CD14-positive monocyte (primary cell): Measurements from ENCODE around the gene KCNJ16. TPM values are rescaled to one million over a fixed set of nuclear protein-coding genes. Genes with fewer than 3 reads are reported as not detected.

Experiments
- DNase-seq, 3 donors: peaks; one replicate each; pipeline ENCODE4 v3.0.0-alpha.2; 2011 to 2022
- H2AFZ ChIP-seq: 2 replicates; pipeline ENCODE4 v1.6.0; 2012; ENCODE audit warnings: mild to moderate bottlenecking, low read depth, low read length, inconsistent platforms; ENCODE audit not compliant: insufficient read depth, poor library complexity, severe bottlenecking
- H3K27ac ChIP-seq, 2 donors: 1 replicate in 1 of 2; 2 replicates in 1 of 2; pipeline ENCODE4 v1.5.1; 2012 to 2013; ENCODE audit warnings: low read length in 2 of 2, control low read depth in 1 of 2, inconsistent platforms in 1 of 2, low read depth in 1 of 2, mild to moderate bottlenecking in 1 of 2
- H3K27me3 ChIP-seq, 2 donors: one replicate each; pipeline versions ENCODE4 v1.6.0 to v1.6.1; 2011 to 2013; ENCODE audit warnings: low read length in 2 of 2; ENCODE audit not compliant: control insufficient read depth in 2 of 2, insufficient read depth in 2 of 2
- H3K36me3 ChIP-seq, 2 donors: replicated peaks in 1 of 2; 1 replicate in 1 of 2; 2 replicates in 1 of 2; pipeline versions ENCODE4 v1.5.1 to v1.6.1; 2012 to 2013; ENCODE audit warnings: low read length in 2 of 2, control low read depth in 1 of 2, inconsistent platforms in 1 of 2, mild to moderate bottlenecking in 1 of 2; ENCODE audit not compliant: insufficient read depth in 2 of 2, control insufficient read depth in 1 of 2
- H3K4me1 ChIP-seq, 2 donors: 1 replicate in 1 of 2; 2 replicates in 1 of 2; pipeline versions ENCODE4 v1.5.1 to v1.6.1; 2012 to 2013; ENCODE audit warnings: low read length in 2 of 2, control low read depth in 1 of 2, inconsistent platforms in 1 of 2, mild to moderate bottlenecking in 1 of 2, moderate library complexity in 1 of 2; ENCODE audit not compliant: insufficient read depth in 2 of 2, control insufficient read depth in 1 of 2
- H3K4me2 ChIP-seq: replicated peaks from 2 replicates; pipeline ENCODE3; 2012; ENCODE audit warnings: low read length, moderate library complexity, mild to moderate bottlenecking; ENCODE audit not compliant: poor library complexity, severe bottlenecking; ENCODE audit errors: extremely low read depth
- H3K4me3 ChIP-seq, 3 experiments: fragments of 200-600 bp in 1 of 3; sonication (generic) in 1 of 3; replicated peaks in 1 of 3; 1 replicate in 2 of 3; 2 replicates in 1 of 3; pipeline ENCODE4 v1.5.1; 2011 to 2013; ENCODE audit warnings: low read length in 3 of 3, mild to moderate bottlenecking in 3 of 3, control low read depth in 2 of 3, low read depth in 2 of 3, inconsistent platforms in 1 of 3, moderate library complexity in 1 of 3
- H3K79me2 ChIP-seq: 2 replicates; pipeline ENCODE4 v1.6.0; 2012; ENCODE audit warnings: mild to moderate bottlenecking, control low read depth, inconsistent platforms, low read length, moderate library complexity; ENCODE audit not compliant: insufficient read depth
- H3K9ac ChIP-seq: 2 replicates; pipeline ENCODE4 v1.6.0; 2017; ENCODE audit warnings: low read length, mild to moderate bottlenecking; ENCODE audit not compliant: insufficient read depth, poor library complexity, severe bottlenecking
- H3K9me3 ChIP-seq, 2 donors: replicated peaks in 1 of 2; 1 replicate in 1 of 2; 2 replicates in 1 of 2; pipeline versions ENCODE4 v1.5.1 to v1.6.1; 2012 to 2013; ENCODE audit warnings: low read length in 2 of 2, control low read depth in 1 of 2; ENCODE audit not compliant: control insufficient read depth in 1 of 2, insufficient read depth in 1 of 2
- H4K20me1 ChIP-seq: 2 replicates; pipeline ENCODE4 v1.6.0; 2012; ENCODE audit warnings: mild to moderate bottlenecking, low read length, control low read depth, moderate library complexity; ENCODE audit not compliant: insufficient read depth
- H3K27ac Mint-ChIP-seq, 7 donors: one replicate each; pipeline ENCODE4 v1.8.0; 2020; ENCODE audit warnings: mild to moderate bottlenecking in 7 of 7, mixed read lengths in 7 of 7, moderate library complexity in 6 of 7, inconsistent platforms in 2 of 7
- H3K27me3 Mint-ChIP-seq, 3 donors: one replicate each; pipeline ENCODE4 v1.8.0; 2021 to 2022; ENCODE audit warnings: low read depth in 3 of 3, mild to moderate bottlenecking in 3 of 3, mixed read lengths in 3 of 3, moderate library complexity in 3 of 3, inconsistent platforms in 1 of 3
- H3K36me3 Mint-ChIP-seq, 2 donors: one replicate each; pipeline ENCODE4 v1.8.0; 2020; ENCODE audit warnings: mixed read lengths in 2 of 2, inconsistent platforms in 1 of 2, mild to moderate bottlenecking in 1 of 2
- H3K4me1 Mint-ChIP-seq: one replicate; pipeline ENCODE4 v1.8.0; 2020; ENCODE audit warnings: mild to moderate bottlenecking, mixed read lengths
- H3K4me3 Mint-ChIP-seq, 2 donors: one replicate each; pipeline ENCODE4 v1.8.0; 2020; ENCODE audit warnings: mild to moderate bottlenecking in 2 of 2, mixed read lengths in 2 of 2, moderate library complexity in 1 of 2
- H3K9me3 Mint-ChIP-seq, 7 donors: one replicate each; pipeline ENCODE4 v1.8.0; 2020 to 2022; ENCODE audit warnings: mixed read lengths in 7 of 7, mild to moderate bottlenecking in 6 of 7, moderate library complexity in 6 of 7, inconsistent platforms in 2 of 7
- CTCF ChIP-seq: fragments of 200-600 bp; IDR thresholded peaks from one replicate; pipeline ENCODE4 v1.8.0; 2022; ENCODE audit warnings: antibody characterized with exemption, mild to moderate bottlenecking
- WGBS: methylation state at CpG from one replicate; pipeline ENCODE4 v1.1.5; 2013; ENCODE audit warnings: missing lambda C conversion rate; ENCODE audit not compliant: insufficient coverage; 5-methylcytosine and 5-hydroxymethylcytosine counted together
- intact Hi-C, 2 donors: fragments of 100-400 bp; cut with micrococcal nuclease; formaldehyde crosslinking; loops; one replicate each; pipeline versions ENCODE4 v1.15.0 to v1.15.1; 2023
- polyA plus RNA-seq, 3 donors: library from polyadenylated mRNA; depleted of rRNA in 1 of 3; unstranded in 2 of 3; stranded (reverse) in 1 of 3; fragments of 300-500 nt in 2 of 3; fragments of >200 nt in 1 of 3; fragmentation: Illumina TruSeq in 2 of 3; gene quantifications; 1 replicate in 2 of 3; 2 replicates in 1 of 3; pipeline ENCODE4 v1.2.3, GENCODE V29; 2012 to 2021

KCNJ16 gene
- polyA plus RNA-seq, 3 donors: not detected

DNA sequence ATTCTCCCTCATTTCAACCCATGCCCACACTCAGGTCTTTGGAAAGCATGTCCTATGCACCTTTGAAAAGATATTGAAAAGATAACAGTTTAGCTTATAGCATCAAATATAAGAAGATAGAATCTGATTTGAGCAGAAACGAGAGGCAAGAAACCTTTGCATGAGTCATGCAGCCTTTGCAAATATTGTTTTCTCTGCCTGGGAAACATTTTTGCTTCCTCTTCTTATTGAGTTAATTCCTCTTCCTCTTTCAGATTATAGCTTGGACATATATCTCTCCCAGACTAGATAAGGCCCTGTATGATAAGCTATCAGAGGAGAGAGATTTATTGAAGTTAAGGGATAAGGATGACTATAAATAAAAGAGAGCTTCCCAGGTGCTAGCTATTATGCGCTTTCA lies 48.2 kb downstream of the KCNJ16 start:
- no peak for TF ChIP-seq CTCF
- Histone ChIP-seq H3K79me2 (no peaks in the 10 kb centered on the region), H2AFZ (no peak overlapping the region), H3K27ac (peak overlapping the region; percentile 66 to 87), H3K27me3 (no peaks in the 10 kb centered on the region), H3K9me3 (no peaks in the 10 kb centered on the region), H4K20me1 (no peaks in the 10 kb centered on the region), H3K36me3 (no peaks in the 10 kb centered on the region), H3K9ac (peak overlapping the region; percentile 23), H3K4me1 (peaks cover 59 to 60% of the 10 kb centered on the region in 2 donors), H3K4me2 (peak overlapping the region; percentile 50), H3K4me3 (peak overlapping the region in 1 of 3 experiments; percentile 49)
- H3K36me3 Mint-ChIP-seq: peaks cover 0 to 4% of the 10 kb centered on the region in 2 donors
- peaks cover 0 to 3% (median 0%) of the 10 kb centered on the region in 7 donors for H3K9me3 Mint-ChIP-seq
- peaks cover 0 to 4% (median 0%) of the 10 kb centered on the region in 3 donors for H3K27me3 Mint-ChIP-seq
- DNase-seq: peak; percentile 59 to 86 (median 83)
- peak overlapping the region; percentile 84 to 95 (median 91) for H3K27ac Mint-ChIP-seq
- H3K4me1 Mint-ChIP-seq: peaks cover 56% of the 10 kb centered on the region
- WGBS: no CpG with 5 or more reads among the region's 2 CpGs
- intact Hi-C loops: no loop called here
- H3K4me3 Mint-ChIP-seq: peak overlapping the region in 1 of 2 donors; percentile 75

DNA sequence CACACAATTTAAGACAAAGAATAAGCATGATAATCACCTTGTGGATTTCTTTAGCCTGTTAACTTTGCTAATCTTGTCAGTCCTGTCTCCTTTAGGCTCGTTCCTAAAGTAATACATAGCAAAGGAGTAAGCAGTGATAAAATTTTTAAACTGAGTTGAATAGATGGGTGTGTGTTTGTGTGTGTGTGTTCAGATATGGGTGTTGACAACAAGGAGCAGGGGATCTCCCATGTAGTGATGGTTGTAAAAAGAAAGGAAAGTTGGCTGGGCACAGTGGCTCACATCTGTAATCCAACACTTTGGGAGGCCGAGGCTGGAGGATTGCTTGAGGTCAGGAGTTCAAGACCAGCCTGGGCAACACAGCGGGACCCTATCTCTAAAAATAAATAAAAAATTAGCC lies 49.7 kb downstream of the KCNJ16 start:
- peaks cover 3 to 10% (median 6%) of the 10 kb centered on the region in 7 donors for H3K9me3 Mint-ChIP-seq
- Histone ChIP-seq H3K4me3 (no peak overlapping the region), H2AFZ (peak overlapping the region; percentile 27), H4K20me1 (no peaks in the 10 kb centered on the region), H3K4me2 (no peak overlapping the region), H3K36me3 (no peaks in the 10 kb centered on the region), H3K9me3 (peaks cover 5% of the 10 kb centered on the region in 2 donors), H3K79me2 (no peaks in the 10 kb centered on the region), H3K27me3 (no peaks in the 10 kb centered on the region), H3K4me1 (peaks cover 51 to 53% of the 10 kb centered on the region in 2 donors), H3K27ac (peak overlapping the region in 1 of 2 donors; percentile 87), H3K9ac (no peak overlapping the region)
- intact Hi-C loops: no loop called here
- H3K36me3 Mint-ChIP-seq: peaks cover 0 to 4% of the 10 kb centered on the region in 2 donors
- no CpG with 5 or more reads among the region's 3 CpGs for WGBS
- peak overlapping the region in 3 of 7 donors; percentile 19 to 77 (median 48) for H3K27ac Mint-ChIP-seq
- DNase-seq: no peak
- H3K27me3 Mint-ChIP-seq: peaks cover 0 to 4% (median 0%) of the 10 kb centered on the region in 3 donors
- H3K4me3 Mint-ChIP-seq: no peak overlapping the region
- peaks cover 51% of the 10 kb centered on the region for H3K4me1 Mint-ChIP-seq
- TF ChIP-seq CTCF: no peak
